ENCODE data around the gene TENM4.
"Not testable (repeated sequence)": the region's sequence is repeated elsewhere in the genome, so short reads cannot be mapped to it uniquely, and the experiment has no call there.

The TENM4 gene

GRCh38 chr11:79021601-79022000, 419.2 kb downstream of the TENM4 start:
- DNase-seq (ENCODE audit: low read depth): no peak

DNA sequence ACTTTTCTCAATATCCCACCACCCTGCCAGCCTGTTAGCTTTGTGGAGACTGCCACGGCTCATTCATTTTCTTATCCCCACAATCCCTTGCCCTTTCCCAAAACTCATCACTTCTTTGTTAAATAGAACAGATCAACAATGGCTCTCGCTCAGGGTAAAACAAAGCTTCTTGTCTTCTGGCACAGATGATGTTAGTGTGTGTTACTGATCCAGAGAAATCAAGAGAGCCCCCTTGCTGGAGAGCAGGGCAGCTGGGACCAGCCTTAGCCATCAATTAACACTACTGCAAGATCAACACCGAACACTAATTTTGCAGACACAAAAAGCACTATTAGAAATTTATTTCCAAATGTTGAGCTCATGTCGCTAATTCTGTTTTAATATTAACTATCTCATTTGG, 420.9 kb downstream of the TENM4 start:
- no peak for DNase-seq (ENCODE audit: low read depth)

DNA sequence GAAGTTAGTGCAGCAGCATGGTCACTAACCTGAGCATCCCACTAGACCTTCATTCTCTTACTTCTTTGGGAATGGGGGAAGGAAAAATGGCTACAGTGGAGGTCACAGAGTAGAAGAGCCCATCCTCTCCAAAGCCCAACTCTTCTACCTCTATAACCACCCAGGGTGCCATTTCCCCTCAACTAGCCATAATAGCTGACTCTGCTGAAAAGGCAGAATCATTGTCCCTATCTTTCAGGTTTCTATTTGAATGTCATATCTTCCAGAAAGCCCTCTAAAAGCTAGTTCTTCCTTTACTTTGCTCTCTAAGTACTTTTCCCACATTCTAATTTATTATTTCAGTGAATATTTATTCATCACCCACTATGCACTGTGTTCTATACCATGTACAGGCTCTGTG, 421.6 kb downstream of the TENM4 start:
- no peak for DNase-seq (ENCODE audit: low read depth)

GRCh38 chr11:79018371-79018849, 422.4 kb downstream of the TENM4 start:
- peak; percentile 39 for DNase-seq (ENCODE audit: low read depth)

DNA sequence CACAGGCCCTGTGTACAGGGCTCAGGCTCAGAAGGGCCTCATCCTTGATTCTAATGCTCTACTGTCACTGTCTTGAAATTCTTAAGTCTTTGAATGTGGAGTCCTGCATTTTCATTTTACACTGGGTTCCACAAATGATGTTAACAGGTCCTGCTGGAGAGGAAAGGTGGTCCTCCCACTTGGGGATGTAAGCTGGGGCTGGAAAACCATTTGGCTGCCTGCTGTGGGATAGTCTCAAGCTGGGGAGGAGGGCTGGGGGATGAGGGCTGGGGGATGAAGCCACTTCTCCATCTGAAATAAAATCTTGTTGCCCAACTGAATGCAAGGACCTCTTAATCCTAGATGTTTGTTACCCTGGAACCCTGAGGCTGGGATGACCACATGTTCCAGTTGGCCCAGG, 423.0 kb downstream of the TENM4 start:
- DNase-seq (ENCODE audit: low read depth): no peak

GRCh38 chr11:79013509-79013908, 427.3 kb downstream of the TENM4 start:
- no peak for DNase-seq (ENCODE audit: low read depth)

DNA sequence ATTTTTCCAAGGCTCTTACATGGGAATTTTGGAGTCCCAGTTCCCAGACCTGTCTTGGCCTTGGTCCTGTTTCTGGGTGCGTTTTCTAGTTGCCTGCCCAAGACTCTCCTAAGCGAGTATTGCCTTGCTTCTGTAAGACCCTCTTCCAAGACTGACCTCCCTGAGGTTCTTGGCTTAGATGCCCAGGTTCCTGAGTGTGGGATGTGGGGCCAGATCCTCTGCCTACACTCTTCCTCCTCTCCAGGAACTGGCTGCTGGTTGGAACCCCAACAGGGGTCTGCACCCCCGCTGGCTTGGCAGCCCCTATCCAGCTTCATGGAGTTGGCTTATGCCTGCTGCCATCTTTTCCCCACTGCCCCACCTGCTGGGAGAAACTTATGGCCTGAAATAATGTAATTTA, 429.5 kb downstream of the TENM4 start:
- no peak for DNase-seq (ENCODE audit: low read depth)

- DNase-seq (ENCODE audit: low read depth): no peak
Observed at GRCh38 chr11:79007771-79008402, 432.9 kb downstream of the TENM4 start.

GRCh38 chr11:79006854-79007253, 434.0 kb downstream of the TENM4 start:
- DNase-seq (ENCODE audit: low read depth): no peak

- DNase-seq (ENCODE audit: low read depth): no peak
Observed at GRCh38 chr11:78996007-78996406, 444.8 kb downstream of the TENM4 start.

- no peak for DNase-seq (ENCODE audit: low read depth)
Observed at GRCh38 chr11:78995171-78995570, 445.7 kb downstream of the TENM4 start.

DNA sequence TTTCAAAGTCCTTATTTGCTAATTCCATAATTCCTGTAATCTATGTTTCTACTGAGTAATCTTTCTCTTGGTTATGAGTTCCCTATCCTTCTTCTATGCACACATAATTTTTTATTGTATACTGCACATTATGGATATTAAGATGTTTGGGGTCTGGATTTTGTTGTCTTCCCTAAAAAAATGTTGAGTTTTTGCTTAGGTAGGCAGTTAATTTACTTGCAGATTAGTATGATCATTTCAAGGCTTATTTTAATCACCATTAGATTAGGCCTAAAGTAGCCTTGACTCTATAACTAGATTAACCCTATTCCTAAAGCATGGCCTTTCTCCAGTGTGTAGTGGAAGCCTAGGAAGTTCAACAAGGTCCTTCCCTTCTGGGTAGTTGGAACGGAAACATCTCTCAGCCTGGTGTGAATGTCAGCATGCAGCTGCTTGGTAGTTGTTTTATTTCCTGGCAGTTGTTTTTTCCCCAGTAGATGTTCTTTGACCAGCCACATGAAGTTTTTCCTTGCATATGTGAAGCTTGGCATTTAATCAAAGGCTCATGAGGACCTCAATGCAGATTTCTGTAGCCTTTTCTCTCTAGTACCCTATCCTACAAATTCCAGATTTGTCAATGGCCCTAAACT, 446.9 kb downstream of the TENM4 start:
- no peak for DNase-seq (ENCODE audit: low read depth)

DNA sequence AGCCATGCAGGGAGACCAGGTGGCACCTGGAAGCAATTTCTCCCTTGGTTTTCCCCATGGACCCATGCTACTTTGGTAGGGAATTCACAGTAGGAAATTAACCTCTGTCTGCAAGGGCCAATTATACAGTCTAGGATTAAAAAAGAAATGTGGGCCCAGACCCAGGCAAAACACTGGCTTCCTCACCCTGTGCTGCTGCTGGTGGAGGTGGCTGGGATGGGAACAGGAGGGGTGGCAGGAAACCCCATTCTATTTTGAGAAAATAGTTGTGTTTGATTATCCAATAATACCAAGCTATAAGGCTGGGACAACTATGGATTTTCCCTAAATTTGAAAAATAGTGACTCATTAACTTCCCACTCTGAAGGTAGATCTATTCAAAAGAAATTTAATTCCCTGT, 449.1 kb downstream of the TENM4 start:
- no peak for DNase-seq (ENCODE audit: low read depth)

- DNase-seq (ENCODE audit: low read depth): no peak
Observed at GRCh38 chr11:78990261-78990660, 450.6 kb downstream of the TENM4 start.

GRCh38 chr11:78987748-78988147, 453.1 kb downstream of the TENM4 start:
- DNase-seq (ENCODE audit: low read depth): no peak

GRCh38 chr11:78986305-78986704, 454.5 kb downstream of the TENM4 start:
- DNase-seq (ENCODE audit: low read depth): no peak

DNA sequence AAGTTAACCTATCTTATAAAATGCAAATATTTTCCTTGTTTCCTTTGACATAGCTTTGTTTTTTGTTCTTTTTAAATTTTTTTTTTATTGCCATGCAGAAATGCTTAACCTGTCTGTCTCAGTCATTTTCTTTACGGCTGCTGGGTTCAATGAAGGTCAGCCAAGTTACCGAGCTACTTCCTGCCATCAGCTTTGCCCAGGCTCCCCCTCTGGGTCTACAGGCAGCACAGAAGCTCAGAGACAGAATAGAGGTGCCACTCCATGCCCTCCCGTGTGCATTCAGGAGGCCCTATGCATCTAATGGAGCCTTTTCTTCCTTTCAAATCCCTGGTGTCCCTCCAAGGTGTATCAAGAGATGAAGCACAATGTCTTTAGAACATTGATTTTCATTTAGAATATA, 455.2 kb downstream of the TENM4 start:
- no peak for DNase-seq (ENCODE audit: low read depth)

- DNase-seq (ENCODE audit: low read depth): no peak
Observed at GRCh38 chr11:78982473-78982872, 458.4 kb downstream of the TENM4 start.

- no peak for DNase-seq (ENCODE audit: low read depth)
Observed at GRCh38 chr11:78981153-78981552, 459.7 kb downstream of the TENM4 start.

DNA sequence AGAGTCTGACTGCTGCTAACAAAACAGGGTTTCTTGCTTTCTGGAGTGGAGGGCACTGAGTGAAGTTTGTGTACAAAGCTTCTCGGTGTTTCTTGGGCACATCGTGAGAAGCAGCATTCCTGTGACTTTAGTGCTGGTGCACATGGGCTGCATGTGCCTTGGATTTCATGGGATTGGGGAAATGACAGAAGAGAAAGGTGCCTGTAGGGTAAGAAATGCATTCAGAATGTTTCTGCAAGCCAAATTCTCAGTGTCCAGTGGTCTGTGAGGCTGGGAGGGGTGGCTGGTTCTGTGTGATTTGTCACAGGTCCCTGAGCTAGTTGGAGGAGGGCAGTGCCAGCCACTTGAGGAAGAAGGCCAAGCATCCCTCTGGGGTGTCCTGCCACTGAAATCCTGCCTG, 462.0 kb downstream of the TENM4 start:
- DNase-seq (ENCODE audit: low read depth): no peak

DNA sequence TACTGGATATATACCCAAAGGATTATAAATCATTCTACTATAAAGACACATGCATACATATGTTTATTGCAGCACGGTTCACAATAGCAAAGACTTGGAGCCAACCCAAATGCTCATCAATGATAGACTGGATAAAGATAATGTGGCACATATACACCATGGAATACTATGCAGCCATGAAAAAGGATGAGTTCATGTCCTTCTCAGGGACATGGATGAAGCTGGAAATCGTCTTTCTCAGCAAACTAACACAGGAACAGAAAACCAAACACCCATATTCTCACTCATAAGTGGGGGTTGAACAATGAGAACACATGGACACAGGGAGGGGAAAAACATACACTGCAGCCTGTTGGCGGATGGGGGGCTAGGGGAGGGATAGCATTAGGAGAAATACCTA, 463.0 kb downstream of the TENM4 start:
- not testable (repeated sequence) for DNase-seq (ENCODE audit: low read depth)

GRCh38 chr11:78977009-78977408, 463.8 kb downstream of the TENM4 start:
- DNase-seq (ENCODE audit: low read depth): no peak

- no peak for DNase-seq (ENCODE audit: low read depth)
Observed at GRCh38 chr11:78975081-78975480, 465.7 kb downstream of the TENM4 start.

DNA sequence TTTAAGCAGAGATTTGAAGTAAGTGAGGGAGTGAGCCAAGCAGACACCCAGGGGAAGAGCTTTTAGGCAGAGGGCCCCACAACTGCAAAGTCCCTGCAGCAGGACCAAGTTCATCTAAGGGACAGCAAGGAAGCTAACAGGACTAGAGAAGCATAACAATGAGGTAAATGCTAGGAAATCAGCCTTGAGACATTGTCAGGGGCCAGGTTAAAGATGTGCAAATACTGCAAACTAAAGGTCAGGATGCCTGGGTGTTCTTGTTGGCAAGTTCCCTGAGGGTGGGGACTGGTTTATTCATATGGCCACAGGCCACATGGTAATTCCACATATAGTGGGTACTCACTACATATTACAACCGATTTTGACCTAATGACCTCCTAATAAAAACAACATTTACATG, 467.0 kb downstream of the TENM4 start:
- DNase-seq (ENCODE audit: low read depth): no peak
